Left lobe of liver (tissue), 2 donors: ENCODE measurements around the gene DGCR8. TPM values are rescaled to one million over a fixed set of nuclear protein-coding genes. Genes with fewer than 3 reads are reported as not detected.
A peak's percentile ranks its signal among the peaks of the same experiment; 100 is the strongest.
"Not testable (repeated sequence)": the region's sequence is repeated elsewhere in the genome, so short reads cannot be mapped to it uniquely, and the experiment has no call there.

Experiments used
- ATAC-seq: fragments of 200-7000 bp; cut with Tn5 transposase; one replicate; pipeline ENCODE4 v1.9.1; 2020; ENCODE audit warnings: mild to moderate bottlenecking, moderate library complexity
- DNase-seq: peaks from one replicate; pipeline ENCODE4 v3.0.0-alpha.2; 2020; ENCODE audit warnings: low spot score
- total RNA-seq: library from RNA; stranded (reverse); gene quantifications from one replicate; pipeline ENCODE4 v1.2.1, GENCODE V29; 2021
- donor health status: DM: no; HTN: no; CAD: no; lungs with moderate emphysema.
- donor health status: DM: no; HTN: yes; CAD: no.

Gene DGCR8
- total RNA-seq, 1 donor from 2014 or later: 26.9 TPM

- DNase-seq: no peak
- peak; percentile 4 for ATAC-seq
These were observed 69.5 kb downstream of the DGCR8 start for GRCh38 chr22:20149257-20150250.

- no peak for ATAC-seq
- DNase-seq: no peak
These were observed 70.6 kb downstream of the DGCR8 start, which contains the start of gene CCDC188 for GRCh38 chr22:20150381-20151275. Gene CCDC188, minus strand, starts transcription at chr22:20151055. Its CDS starts 69 bp downstream, at chr22:20150986.

GRCh38 chr22:20151276-20151588, 71.2 kb downstream of the DGCR8 start:
- no peak for DNase-seq
- no peak for ATAC-seq

GRCh38 chr22:20152464-20152890, 72.4 kb downstream of the DGCR8 start:
- ATAC-seq (no peak), DNase-seq (no peak)

- ATAC-seq: no peak
- DNase-seq: no peak
These were observed 73.9 kb downstream of the DGCR8 start for GRCh38 chr22:20153945-20154344.

- no peak for ATAC-seq
- DNase-seq: no peak
These were observed 74.7 kb downstream of the DGCR8 start for GRCh38 chr22:20154602-20155187.

- peak; percentile 6 for ATAC-seq
- DNase-seq: no peak
These were observed 75.4 kb downstream of the DGCR8 start for GRCh38 chr22:20155330-20156041.

- ATAC-seq: no peak
- no peak for DNase-seq
These were observed 76.0 kb downstream of the DGCR8 start for GRCh38 chr22:20156042-20156389.

- ATAC-seq: peak; percentile 94
- DNase-seq: peak; percentile 86
These were observed 76.8 kb downstream of the DGCR8 start for GRCh38 chr22:20156611-20157429.

- ATAC-seq: no peak
These were observed 77.6 kb downstream of the DGCR8 start for GRCh38 chr22:20157430-20158183.

GRCh38 chr22:20158391-20159036, 78.5 kb downstream of the DGCR8 start:
- DNase-seq (no peak), ATAC-seq (no peak)

More at GRCh38 chr22:20157430-20158183, 77.6 kb downstream of the DGCR8 start:
- no peak for DNase-seq

GRCh38 chr22:20159076-20159475, 79.0 kb downstream of the DGCR8 start:
- no peak for ATAC-seq
- no peak for DNase-seq

GRCh38 chr22:20159531-20159930, 79.5 kb downstream of the DGCR8 start:
- DNase-seq, ATAC-seq: not testable (repeated sequence)

- no peak for DNase-seq
- no peak for ATAC-seq
These were observed 80.0 kb downstream of the DGCR8 start for GRCh38 chr22:20160041-20160440.
